ENCODE data around the gene NFIA. TPM values are rescaled to one million over a fixed set of nuclear protein-coding genes. Genes with fewer than 3 reads are reported as not detected.

NFIA gene
- total and polyA plus RNA-seq, 2 of the 13 experiments (the other 11 are each of a cell fraction or from before 2014, with no cell fraction given) = 14.7 to 28.5 TPM

- no peak overlapping the region for H3K4me2 ChIP-seq (ENCODE audit: low read depth, low read length)
- ChIA-PET CTCF (ENCODE audit: low intra/inter-chr PET ratio, low total read pairs) (no interaction called here), POLR2A (no interaction called here)
- TF ChIP-seq ZNF280B (CRISPR knock-in tag; IDR thresholded peaks at IDR 0.05; ENCODE audit: borderline replicate concordance) (no peak), ZNF333 (CRISPR knock-in tag; IDR thresholded peaks at IDR 0.05; ENCODE audit: borderline replicate concordance) (no peak), IKZF4 (CRISPR knock-in tag; IDR thresholded peaks at IDR 0.05; ENCODE audit: borderline replicate concordance, low read depth, not compliant biosample characterization) (no peak), PAWR (CRISPR knock-in tag; IDR thresholded peaks at IDR 0.05; ENCODE audit: borderline replicate concordance) (no peak), ZNF432 (CRISPR knock-in tag; IDR thresholded peaks at IDR 0.05; ENCODE audit: borderline replicate concordance) (no peak), ARNT (IDR thresholded peaks at IDR 0.05) (no peak), TFE3 (CRISPR knock-in tag; IDR thresholded peaks at IDR 0.05) (no peak), FOXP4 (CRISPR knock-in tag; IDR thresholded peaks at IDR 0.05) (no peak), ZNF326 (CRISPR knock-in tag; IDR thresholded peaks at IDR 0.05; ENCODE audit: borderline replicate concordance) (no peak), ZBTB42 (CRISPR knock-in tag; IDR thresholded peaks at IDR 0.05) (no peak), PHB2 (IDR thresholded peaks at IDR 0.05; ENCODE audit: partially characterized antibody) (no peak), TFDP1 (CRISPR knock-in tag; IDR thresholded peaks at IDR 0.05; ENCODE audit: borderline replicate concordance) (no peak), PAXIP1 (CRISPR knock-in tag; conservative IDR thresholded peaks at IDR 0.05) (no peak), DR1 (CRISPR knock-in tag; IDR thresholded peaks at IDR 0.05) (no peak), TAF15 (IDR thresholded peaks at IDR 0.05; ENCODE audit: low read depth, low read length, poor library complexity, severe bottlenecking) (no peak)
- H3K79me2 ChIP-seq (ENCODE audit: insufficient read depth, low read length) = peaks cover 100% of the 10 kb centered on the region
- H2AFZ ChIP-seq (ENCODE audit: low read length) = no peak overlapping the region
- peaks cover 50% of the 10 kb centered on the region for H3K4me1 ChIP-seq (ENCODE audit: insufficient read depth, low read length)
- ATAC-seq = no peak
- DNase-seq (ENCODE audit: low spot score) = no peak
- peaks cover 5% of the 10 kb centered on the region; the same call in 1 of the 2 replicates for H3K9me3 ChIP-seq (ENCODE audit: low read length)
- H3K4me3 ChIP-seq (replicated peaks in 1 of 3; ENCODE audit: insufficient read depth in 1 of 3, low read depth in 2 of 3, low read length in 3 of 3) = no peak overlapping the region
- H3K9ac ChIP-seq (ENCODE audit: insufficient read depth, low read depth, low read length) = no peak overlapping the region
- no TSS peak for BruUV-seq (replicated peaks)
- in situ Hi-C loops (cut with HindIII; ENCODE audit: extremely low pct_ligation_motif_present, low pct_unique_long_range_greater_than_20kb) = no loop called here
- no peaks in the 10 kb centered on the region; a peak in 1 of 5 replicates for H3K27me3 ChIP-seq (ENCODE audit: control insufficient read depth in 1 of 2, insufficient read depth in 2 of 2, low read length in 2 of 2)
- intact Hi-C loops (cut with micrococcal nuclease; ENCODE audit: unreplicated experiment) = no loop called here
- H4K20me1 ChIP-seq (ENCODE audit: insufficient read depth, low read length) = peaks cover 10% of the 10 kb centered on the region
- no peak for FAIRE-seq
- peaks cover 0 to 3% of the 10 kb centered on the region in 2 experiments; a peak in 2 of 5 replicates for H3K36me3 ChIP-seq (replicated peaks in 1 of 2; ENCODE audit: control insufficient read depth in 1 of 2, insufficient read depth in 2 of 2, low read length in 2 of 2)
- H3K27ac ChIP-seq (ENCODE audit: extremely low read length, insufficient read depth, low read length) = no peak overlapping the region
- WGBS (ENCODE audit: low lambda C conversion rate) = 97% methylated on average over 1 of the region's 1 CpG
These were observed 25.3 kb downstream of the NFIA start for GRCh38 chr1:61107638-61108037.
